Testis (tissue), 3 donors: ENCODE results near the gene MRGPRD. TPM values are rescaled to one million over a fixed set of nuclear protein-coding genes. Genes with fewer than 3 reads are reported as not detected.
A peak's percentile ranks its signal among the peaks of the same experiment; 100 is the strongest.

Source experiments
- DNase-seq: peaks from one replicate; pipeline ENCODE4 v3.0.0-alpha.2; 2019
- H3K27ac ChIP-seq, 2 donors: fragments of 200-600 bp; sonication (generic); one replicate each; pipeline ENCODE4 v1.5.1; 2019
- H3K27me3 ChIP-seq: fragments of 200-600 bp; sonication (generic); one replicate; pipeline ENCODE4 v1.5.1; 2019
- H3K36me3 ChIP-seq: fragments of 200-600 bp; sonication (generic); one replicate; pipeline ENCODE4 v1.5.1; 2017; ENCODE audit warnings: low read depth; ENCODE audit errors: missing control alignments
- H3K4me1 ChIP-seq: fragments of 200-600 bp; sonication (generic); one replicate; pipeline ENCODE4 v1.5.1; 2019
- H3K4me3 ChIP-seq, 2 donors: fragments of 200-600 bp; sonication (generic); one replicate each; pipeline ENCODE4 v1.5.1; 2017 to 2019
- H3K9me3 ChIP-seq: fragments of 200-600 bp; sonication (generic); one replicate; pipeline ENCODE4 v1.5.1; 2017
- CTCF ChIP-seq, 3 experiments: fragments of 450-650 bp in 2 of 3; fragments of 200-600 bp in 1 of 3; sonication (generic) in 1 of 3; IDR thresholded peaks; one replicate each; pipeline ENCODE4 v1.5.1; 2016 to 2019; ENCODE audit warnings: antibody characterized with exemption in 3 of 3, mild to moderate bottlenecking in 2 of 3, moderate library complexity in 1 of 3
- POLR2A ChIP-seq: fragments of 450-650 bp; IDR thresholded peaks from one replicate; pipeline ENCODE4 v1.6.1; 2017; ENCODE audit warnings: antibody characterized with exemption, mild to moderate bottlenecking, moderate library complexity
- whole genome bisulfite sequencing, 2 donors: methylation state at CpG; one replicate each; pipeline ENCODE4 v1.1.5; 2018; 5-methylcytosine and 5-hydroxymethylcytosine counted together
- intact Hi-C: fragments of 100-400 bp; cut with DNase I; formaldehyde crosslinking; loops from one replicate; pipeline ENCODE4 v1.15.1; 2023; ENCODE audit warnings: low total_unique reads
- polyA plus RNA-seq: library from polyadenylated mRNA; stranded (reverse); fragments of 350-450 nt; fragmentation: Illumina TruSeq; extraction: RNeasy Lipid Tissue Mini Kit (QIAGEN cat#74804); gene quantifications from one replicate; pipeline ENCODE4 v1.2.3, GENCODE V29; 2014; ENCODE audit warnings: low read depth, low replicate concordance; ENCODE audit not compliant: insufficient read depth
- total RNA-seq, 2 donors: library from RNA; depleted of rRNA; stranded (reverse); fragments of >200 nt; gene quantifications; one replicate each; pipeline ENCODE4 v1.2.3, GENCODE V29; 2016

MRGPRD gene
- total and polyA plus RNA-seq, 3 donors from 2014 or later, result not detected

GRCh38 chr11:68932933-68933577, 47.7 kb downstream of the MRGPRD start:
- H3K4me1 ChIP-seq, result peaks cover 20% of the 10 kb centered on the region
- intact Hi-C loops, result no loop called here
- DNase-seq, result no peak
- H3K36me3 ChIP-seq, result no peaks in the 10 kb centered on the region
- 89 to 97% methylated on average over 10 to 24 of the region's 24 CpGs for WGBS, 2 donors
- H3K9me3 ChIP-seq, result no peaks in the 10 kb centered on the region
- no peak overlapping the region for H3K4me3 ChIP-seq
- H3K27me3 ChIP-seq, result no peaks in the 10 kb centered on the region
- peak overlapping the region in 1 of 2 donors; percentile 75 for H3K27ac ChIP-seq
- TF ChIP-seq CTCF (IDR thresholded peaks at IDR 0.05), result no peak
- TF ChIP-seq POLR2A, result no peak

GRCh38 chr11:68932358-68932757, 48.4 kb downstream of the MRGPRD start:
- H3K27me3 ChIP-seq, result no peaks in the 10 kb centered on the region
- H3K9me3 ChIP-seq, result no peaks in the 10 kb centered on the region
- H3K36me3 ChIP-seq, result no peaks in the 10 kb centered on the region
- WGBS, 2 donors, result 95 to 99% methylated on average over 7 of the region's 7 CpGs
- no peak for DNase-seq
- TF ChIP-seq CTCF (IDR thresholded peaks at IDR 0.05) (no peak), POLR2A (no peak)
- H3K27ac ChIP-seq, result no peak overlapping the region
- intact Hi-C loops, result no loop called here
- peaks cover 25% of the 10 kb centered on the region for H3K4me1 ChIP-seq
- H3K4me3 ChIP-seq, result no peak overlapping the region

GRCh38 chr11:68931911-68932310, 48.9 kb downstream of the MRGPRD start:
- Histone ChIP-seq H3K27ac (no peak overlapping the region), H3K4me3 (no peak overlapping the region), H3K36me3 (no peaks in the 10 kb centered on the region), H3K4me1 (peaks cover 27% of the 10 kb centered on the region), H3K9me3 (no peaks in the 10 kb centered on the region), H3K27me3 (no peaks in the 10 kb centered on the region)
- 88 to 94% methylated on average over 17 of the region's 17 CpGs for WGBS, 2 donors
- DNase-seq, result no peak
- intact Hi-C loops, result no loop called here
- no peak for TF ChIP-seq POLR2A
- no peak for TF ChIP-seq CTCF (IDR thresholded peaks at IDR 0.05)

- WGBS, 2 donors, result 92 to 94% methylated on average over 7 to 20 of the region's 21 CpGs
- Histone ChIP-seq H3K27me3 (no peaks in the 10 kb centered on the region), H3K36me3 (no peaks in the 10 kb centered on the region), H3K27ac (no peak overlapping the region), H3K4me1 (peaks cover 27% of the 10 kb centered on the region), H3K9me3 (no peaks in the 10 kb centered on the region), H3K4me3 (no peak overlapping the region)
- intact Hi-C loops, result no loop called here
- no peak for TF ChIP-seq POLR2A
- TF ChIP-seq CTCF (IDR thresholded peaks at IDR 0.05), result no peak
- DNase-seq, result no peak
Observed at GRCh38 chr11:68930991-68931855, 49.6 kb downstream of the MRGPRD start.

Other genes with a start within 250 kb of the MRGPRD start
- 10 to 100 TPM; 60.4 to 72.2 TPM for gene TESMIN, start 229.5 kb downstream of the MRGPRD start, total RNA-seq
- 127 TPM for gene TESMIN, start 229.5 kb downstream of the MRGPRD start, polyA plus RNA-seq
- gene CPT1A, start 139.1 kb downstream of the MRGPRD start, total RNA-seq, result 10 to 100 TPM; 49.1 to 58.5 TPM
- gene CPT1A, start 139.1 kb downstream of the MRGPRD start, polyA plus RNA-seq, result 39.2 TPM
- gene MRPL21, start 77.2 kb downstream of the MRGPRD start, total RNA-seq, result 10 to 100 TPM; 43.2 to 45.0 TPM
- 96.2 TPM for gene MRPL21, start 77.2 kb downstream of the MRGPRD start, polyA plus RNA-seq
- gene IGHMBP2, start 77.1 kb downstream of the MRGPRD start, total RNA-seq, result 10 to 100 TPM; 42.6 to 47.1 TPM
- gene IGHMBP2, start 77.1 kb downstream of the MRGPRD start, polyA plus RNA-seq, result 68.9 TPM
- 10 to 100 TPM in 1 of 2 donors, 1 to 10 TPM in 1; 10.0 to 12.2 TPM for gene MRGPRF, start 32.3 kb upstream of the MRGPRD start, total RNA-seq
- gene MRGPRF, start 32.3 kb upstream of the MRGPRD start, polyA plus RNA-seq, result 21.1 TPM
- 10 to 100 TPM; 28.4 to 32.5 TPM for gene TPCN2, start 67.9 kb upstream of the MRGPRD start, total RNA-seq
- 12.9 TPM for gene TPCN2, start 67.9 kb upstream of the MRGPRD start, polyA plus RNA-seq
- 1 to 10 TPM; 3.9 to 8.8 TPM for gene SMIM38, start 174.9 kb upstream of the MRGPRD start, total RNA-seq
- 3.3 TPM for gene SMIM38, start 174.9 kb upstream of the MRGPRD start, polyA plus RNA-seq